Ishikawa (cell line): ENCODE measurements around the gene RASA3.

Experiments
- CEBPB ChIP-seq: IDR thresholded peaks from 2 replicates; pipeline ENCODE4 v1.6.1; 2012
- CREB1 ChIP-seq: IDR thresholded peaks from 2 replicates; pipeline ENCODE4 v1.6.1; 2012; ENCODE audit warnings: low read depth
- EGR1 ChIP-seq: IDR thresholded peaks from 2 replicates; pipeline ENCODE4 v1.6.1; 2012
- EP300 ChIP-seq: IDR thresholded peaks from 2 replicates; pipeline ENCODE4 v1.6.1; 2012; ENCODE audit warnings: borderline replicate concordance
- FOXM1 ChIP-seq: IDR thresholded peaks from 2 replicates; pipeline ENCODE4 v1.6.1; 2012; ENCODE audit warnings: low read depth, borderline replicate concordance
- MAX ChIP-seq: IDR thresholded peaks from 2 replicates; pipeline ENCODE4 v1.6.1; 2012
- RAD21 ChIP-seq: IDR thresholded peaks from 2 replicates; pipeline ENCODE4 v1.6.1; 2012; ENCODE audit warnings: low read depth
- TAF1 ChIP-seq: IDR thresholded peaks from 2 replicates; pipeline ENCODE4 v1.6.1; 2012; ENCODE audit warnings: low read depth, mild to moderate bottlenecking
- TCF12 ChIP-seq: IDR thresholded peaks from 2 replicates; pipeline ENCODE4 v1.6.1; 2012; ENCODE audit warnings: low read depth
- TEAD4 ChIP-seq: IDR thresholded peaks from 2 replicates; pipeline ENCODE4 v1.6.1; 2012
- USF1 ChIP-seq: IDR thresholded peaks from 2 replicates; pipeline ENCODE4 v1.6.1; 2012
- YY1 ChIP-seq: IDR thresholded peaks from 2 replicates; pipeline ENCODE4 v1.6.1; 2012; ENCODE audit warnings: low read depth
- ZBTB7A ChIP-seq: IDR thresholded peaks from 2 replicates; pipeline ENCODE4 v1.6.1; 2012; ENCODE audit warnings: low read depth
- TF ChIP-seq, protein P1 (sequence below): IDR thresholded peaks from 2 replicates; pipeline ENCODE4 v1.6.1; 2012; ENCODE audit warnings: low read depth, mild to moderate bottlenecking

The RASA3 gene

GRCh38 chr13:114122591-114123211 is 9.7 kb downstream of the RASA3 start:
- TF ChIP-seq, protein P1, sequence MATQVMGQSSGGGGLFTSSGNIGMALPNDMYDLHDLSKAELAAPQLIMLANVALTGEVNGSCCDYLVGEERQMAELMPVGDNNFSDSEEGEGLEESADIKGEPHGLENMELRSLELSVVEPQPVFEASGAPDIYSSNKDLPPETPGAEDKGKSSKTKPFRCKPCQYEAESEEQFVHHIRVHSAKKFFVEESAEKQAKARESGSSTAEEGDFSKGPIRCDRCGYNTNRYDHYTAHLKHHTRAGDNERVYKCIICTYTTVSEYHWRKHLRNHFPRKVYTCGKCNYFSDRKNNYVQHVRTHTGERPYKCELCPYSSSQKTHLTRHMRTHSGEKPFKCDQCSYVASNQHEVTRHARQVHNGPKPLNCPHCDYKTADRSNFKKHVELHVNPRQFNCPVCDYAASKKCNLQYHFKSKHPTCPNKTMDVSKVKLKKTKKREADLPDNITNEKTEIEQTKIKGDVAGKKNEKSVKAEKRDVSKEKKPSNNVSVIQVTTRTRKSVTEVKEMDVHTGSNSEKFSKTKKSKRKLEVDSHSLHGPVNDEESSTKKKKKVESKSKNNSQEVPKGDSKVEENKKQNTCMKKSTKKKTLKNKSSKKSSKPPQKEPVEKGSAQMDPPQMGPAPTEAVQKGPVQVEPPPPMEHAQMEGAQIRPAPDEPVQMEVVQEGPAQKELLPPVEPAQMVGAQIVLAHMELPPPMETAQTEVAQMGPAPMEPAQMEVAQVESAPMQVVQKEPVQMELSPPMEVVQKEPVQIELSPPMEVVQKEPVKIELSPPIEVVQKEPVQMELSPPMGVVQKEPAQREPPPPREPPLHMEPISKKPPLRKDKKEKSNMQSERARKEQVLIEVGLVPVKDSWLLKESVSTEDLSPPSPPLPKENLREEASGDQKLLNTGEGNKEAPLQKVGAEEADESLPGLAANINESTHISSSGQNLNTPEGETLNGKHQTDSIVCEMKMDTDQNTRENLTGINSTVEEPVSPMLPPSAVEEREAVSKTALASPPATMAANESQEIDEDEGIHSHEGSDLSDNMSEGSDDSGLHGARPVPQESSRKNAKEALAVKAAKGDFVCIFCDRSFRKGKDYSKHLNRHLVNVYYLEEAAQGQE: no peak
- TF ChIP-seq CREB1 (no peak), TCF12 (no peak), EP300 (no peak), ZBTB7A (no peak), RAD21 (no peak), MAX (no peak), TEAD4 (no peak), USF1 (no peak), TAF1 (no peak), EGR1 (no peak), CEBPB (no peak), FOXM1 (no peak)

DNA sequence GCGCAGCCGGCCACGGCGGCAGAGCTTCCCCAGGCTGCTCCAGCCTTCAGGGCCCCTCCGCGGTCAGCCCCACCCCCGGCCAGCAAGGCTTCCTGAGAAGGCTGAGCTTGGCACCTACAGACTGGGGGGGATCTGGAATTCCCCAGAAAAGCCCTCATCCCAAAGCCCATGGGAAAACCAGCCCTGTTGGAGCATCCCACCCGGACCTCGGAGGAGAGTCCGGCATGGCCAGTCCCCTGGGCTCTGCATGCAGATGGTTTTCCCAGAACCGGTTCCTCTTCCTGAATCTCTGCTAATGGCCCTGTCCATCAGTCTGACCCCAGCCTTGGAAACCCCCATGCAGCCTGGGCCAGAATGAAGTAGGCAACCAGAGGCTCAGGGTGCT is 10.3 kb downstream of the RASA3 start:
- no peak for TF ChIP-seq USF1

- TF ChIP-seq FOXM1: no peak
- no peak for TF ChIP-seq CEBPB
- TF ChIP-seq YY1: no peak
- no peak for TF ChIP-seq TEAD4
- no peak for TF ChIP-seq EGR1
Measured at GRCh38 chr13:114121496-114122126, 10.8 kb downstream of the RASA3 start.

DNA sequence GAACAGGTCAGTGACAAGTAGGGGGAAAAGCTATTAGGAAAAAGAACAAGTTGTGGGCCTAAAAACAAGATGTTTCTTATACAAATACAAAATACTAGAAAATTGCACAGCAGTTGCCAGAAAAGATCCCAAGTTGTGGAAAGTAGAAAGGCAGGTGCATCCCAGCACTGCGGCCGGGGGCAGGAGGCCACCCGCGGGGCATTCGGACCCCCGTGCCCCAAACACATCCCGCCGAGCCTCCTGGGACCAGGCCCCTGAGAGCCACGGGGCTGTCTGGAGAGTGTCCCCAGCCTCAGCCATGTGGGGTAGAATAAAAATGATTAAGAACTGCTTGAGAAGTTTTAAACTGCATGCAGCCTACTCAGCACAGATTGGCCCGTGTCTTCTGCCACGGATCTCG is 11.4 kb downstream of the RASA3 start:
- TF ChIP-seq FOXM1: no peak
- TF ChIP-seq ZBTB7A: no peak
- TF ChIP-seq, protein P1: no peak

GRCh38 chr13:114120591-114121011 is 11.8 kb downstream of the RASA3 start:
- TF ChIP-seq FOXM1 (no peak), USF1 (no peak), CREB1 (no peak), YY1 (no peak), TEAD4 (no peak), MAX (no peak)

- peak; percentile 78 for TF ChIP-seq TEAD4
- TF ChIP-seq RAD21: no peak
- TF ChIP-seq EP300: 0 out of 2 replicates have a peak, but pooled peaks have one; percentile 40
- TF ChIP-seq TCF12: peak; percentile 49; the same call in 1 of the 2 replicates
Measured at GRCh38 chr13:114119196-114119595, 13.2 kb downstream of the RASA3 start.
